LNCAP (cell line): ENCODE data around the gene INTS3.

Experiments used
- TF ChIP-seq, protein P1 (sequence below): fragments of 450-650 bp; IDR thresholded peaks from 2 replicates; pipeline ENCODE4 v1.5.1; 2017; ENCODE audit warnings: mild to moderate bottlenecking

INTS3 gene

DNA sequence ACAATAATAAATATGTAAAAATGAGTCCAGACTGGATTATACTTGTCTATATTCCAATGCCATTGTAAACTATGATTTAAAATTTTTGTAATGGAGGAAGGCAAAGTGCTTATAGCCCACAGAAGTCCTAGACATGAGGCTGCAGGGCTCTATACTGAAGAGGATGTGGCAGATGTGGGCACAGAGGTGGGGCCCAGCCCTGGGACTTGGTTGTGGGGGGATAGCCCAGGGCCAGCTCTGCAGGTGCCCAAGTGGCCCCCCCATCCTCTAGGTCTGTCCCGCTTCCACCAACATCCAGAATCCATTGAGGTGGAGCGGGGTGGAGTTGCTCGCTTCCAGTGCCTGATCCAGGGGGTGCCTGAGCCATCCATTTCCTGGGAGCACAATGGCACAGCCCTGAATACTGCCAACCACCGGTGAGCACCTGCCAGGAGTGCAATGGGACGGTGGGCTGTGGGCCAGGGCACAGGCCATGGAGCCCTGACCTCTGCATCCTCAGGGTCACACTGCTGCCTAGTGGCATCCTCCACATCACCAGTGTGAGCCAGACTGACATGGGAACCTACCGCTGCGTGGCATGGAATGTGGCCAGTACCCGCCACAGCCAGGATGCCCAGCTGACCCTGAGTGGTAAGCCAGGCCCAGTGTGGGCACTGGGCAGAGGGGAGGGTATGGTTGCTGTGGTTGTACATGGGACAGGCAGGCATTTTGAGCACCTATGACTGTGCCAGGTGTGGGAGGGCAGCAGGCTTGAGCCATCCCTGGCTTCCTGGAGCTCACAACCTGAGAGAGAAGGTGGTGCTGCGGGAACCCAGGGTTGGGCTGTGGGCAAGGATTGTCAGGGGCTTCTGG is 68.3 kb downstream of the INTS3 start:
- TF ChIP-seq, protein P1, sequence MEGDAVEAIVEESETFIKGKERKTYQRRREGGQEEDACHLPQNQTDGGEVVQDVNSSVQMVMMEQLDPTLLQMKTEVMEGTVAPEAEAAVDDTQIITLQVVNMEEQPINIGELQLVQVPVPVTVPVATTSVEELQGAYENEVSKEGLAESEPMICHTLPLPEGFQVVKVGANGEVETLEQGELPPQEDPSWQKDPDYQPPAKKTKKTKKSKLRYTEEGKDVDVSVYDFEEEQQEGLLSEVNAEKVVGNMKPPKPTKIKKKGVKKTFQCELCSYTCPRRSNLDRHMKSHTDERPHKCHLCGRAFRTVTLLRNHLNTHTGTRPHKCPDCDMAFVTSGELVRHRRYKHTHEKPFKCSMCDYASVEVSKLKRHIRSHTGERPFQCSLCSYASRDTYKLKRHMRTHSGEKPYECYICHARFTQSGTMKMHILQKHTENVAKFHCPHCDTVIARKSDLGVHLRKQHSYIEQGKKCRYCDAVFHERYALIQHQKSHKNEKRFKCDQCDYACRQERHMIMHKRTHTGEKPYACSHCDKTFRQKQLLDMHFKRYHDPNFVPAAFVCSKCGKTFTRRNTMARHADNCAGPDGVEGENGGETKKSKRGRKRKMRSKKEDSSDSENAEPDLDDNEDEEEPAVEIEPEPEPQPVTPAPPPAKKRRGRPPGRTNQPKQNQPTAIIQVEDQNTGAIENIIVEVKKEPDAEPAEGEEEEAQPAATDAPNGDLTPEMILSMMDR: no peak

GRCh38 chr1:153796786-153797659 is 69.2 kb downstream of the INTS3 start:
- TF ChIP-seq, protein P1: peak; percentile 91

- TF ChIP-seq, protein P1: no peak
Observed at GRCh38 chr1:153798468-153798780, 70.6 kb downstream of the INTS3 start.

GRCh38 chr1:153799016-153799415 is 71.2 kb downstream of the INTS3 start:
- TF ChIP-seq, protein P1: no peak

DNA sequence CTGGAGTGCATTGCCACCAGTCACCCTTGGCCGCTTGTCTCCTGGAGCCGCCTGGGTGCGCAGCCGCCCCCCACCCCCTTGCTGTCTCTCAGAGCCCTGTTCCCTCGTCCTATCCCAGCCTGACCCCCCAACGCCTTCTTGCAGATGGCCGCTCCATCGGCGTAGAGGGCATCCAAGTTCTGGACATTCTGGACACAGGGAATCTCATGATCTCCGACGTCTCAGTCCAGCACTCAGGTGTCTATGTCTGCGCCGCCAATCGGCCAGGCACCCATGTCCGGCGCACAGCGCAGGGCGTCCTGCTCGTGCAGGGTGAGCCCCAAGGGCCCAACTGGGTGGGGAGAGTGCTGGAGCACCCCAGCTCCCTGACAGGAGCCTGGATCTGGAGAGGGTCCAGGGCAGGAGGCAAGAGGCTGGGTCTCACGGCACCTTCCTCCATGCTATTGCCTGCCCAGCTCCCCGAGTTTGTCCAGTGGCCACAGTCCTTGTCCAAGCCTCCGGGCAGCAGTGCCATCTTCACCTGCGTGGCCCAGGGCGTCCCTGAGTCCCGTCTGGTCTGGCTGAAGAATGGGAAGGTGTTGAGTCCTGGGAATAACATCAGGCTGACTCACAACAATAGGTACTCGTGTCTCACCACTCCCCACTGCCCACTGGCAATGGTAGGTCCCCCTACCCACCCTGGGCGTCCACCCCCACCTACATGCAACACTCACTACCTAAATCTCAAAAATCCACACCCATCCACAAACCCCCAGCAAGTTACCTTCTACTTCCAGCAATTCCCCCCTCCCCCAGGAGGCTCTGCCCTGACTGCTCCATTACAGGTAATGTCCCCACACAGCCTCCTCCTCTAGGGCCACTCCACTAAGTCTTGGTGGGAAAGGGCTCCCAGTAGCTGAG is 72.0 kb downstream of the INTS3 start:
- TF ChIP-seq, protein P1: no peak

DNA sequence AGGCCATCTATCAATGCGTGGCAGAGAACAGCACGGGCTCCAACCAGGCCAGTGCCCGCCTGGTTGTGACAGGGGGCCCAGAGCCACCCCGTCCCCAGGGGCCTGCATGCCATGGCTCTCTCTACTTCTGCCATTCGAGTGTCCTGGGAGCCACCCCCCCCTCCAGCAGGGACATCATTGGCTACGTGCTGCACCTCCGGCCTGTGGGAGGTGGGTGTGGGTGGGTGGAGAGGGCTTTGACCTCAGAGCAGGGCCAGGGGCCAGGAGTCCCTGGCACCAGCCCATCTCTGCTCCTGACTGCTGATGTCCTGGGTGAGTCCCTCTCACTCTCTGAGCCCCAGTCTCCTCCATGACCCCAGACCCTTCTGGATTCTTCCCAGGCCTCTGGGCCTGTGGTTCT is 72.7 kb downstream of the INTS3 start:
- TF ChIP-seq, protein P1: no peak

DNA sequence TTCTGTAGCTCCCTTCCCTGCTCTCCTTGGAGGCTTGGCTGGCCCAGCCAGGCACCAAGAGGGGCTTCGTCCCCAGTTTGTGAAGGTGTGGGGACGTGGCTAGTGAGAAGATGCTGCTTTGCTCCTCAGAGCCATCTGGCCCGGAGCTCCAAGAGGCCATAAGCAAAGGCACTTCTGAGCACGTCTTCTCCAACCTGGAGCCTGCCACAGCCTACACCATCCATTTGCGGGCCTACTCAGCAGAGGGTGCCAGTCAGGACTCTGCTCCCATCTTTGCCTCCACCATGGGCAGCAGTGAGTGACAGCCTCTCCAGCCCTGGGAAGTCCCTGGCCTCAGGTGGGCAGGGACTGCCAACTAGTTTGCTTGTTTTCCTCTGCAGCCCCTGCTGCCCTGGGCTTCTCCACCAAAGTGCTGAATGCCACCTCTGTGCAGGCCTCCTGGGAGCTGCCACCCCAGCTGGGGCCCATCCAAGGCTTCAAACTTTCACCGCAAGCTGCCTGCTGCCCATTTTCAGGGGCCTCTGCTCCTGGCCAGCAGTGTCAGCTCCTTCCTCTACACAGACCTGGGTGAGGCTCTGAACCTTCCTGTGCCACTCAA is 73.3 kb downstream of the INTS3 start:
- TF ChIP-seq, protein P1: no peak
